GM18873 (cell line): Measurements from ENCODE around the gene WBP1L.
"Not testable (repeated sequence)": the region's sequence is repeated elsewhere in the genome, so short reads cannot be mapped to it uniquely, and the experiment has no call there.

Experiments used
- ATAC-seq: cut with Tn5 transposase; IDR thresholded peaks from one replicate; pipeline ENCODE4 v1.9.1; 2021; ENCODE audit warnings: mild to moderate bottlenecking, moderate library complexity, moderate number of reproducible peaks; ENCODE audit not compliant: unreplicated experiment, low FRiP score

WBP1L gene

GRCh38 chr10:102801496-102801895 is 57.7 kb downstream of the WBP1L start:
- no peak for ATAC-seq

- ATAC-seq = no peak
Measured at GRCh38 chr10:102801978-102802377, 58.2 kb downstream of the WBP1L start.

DNA sequence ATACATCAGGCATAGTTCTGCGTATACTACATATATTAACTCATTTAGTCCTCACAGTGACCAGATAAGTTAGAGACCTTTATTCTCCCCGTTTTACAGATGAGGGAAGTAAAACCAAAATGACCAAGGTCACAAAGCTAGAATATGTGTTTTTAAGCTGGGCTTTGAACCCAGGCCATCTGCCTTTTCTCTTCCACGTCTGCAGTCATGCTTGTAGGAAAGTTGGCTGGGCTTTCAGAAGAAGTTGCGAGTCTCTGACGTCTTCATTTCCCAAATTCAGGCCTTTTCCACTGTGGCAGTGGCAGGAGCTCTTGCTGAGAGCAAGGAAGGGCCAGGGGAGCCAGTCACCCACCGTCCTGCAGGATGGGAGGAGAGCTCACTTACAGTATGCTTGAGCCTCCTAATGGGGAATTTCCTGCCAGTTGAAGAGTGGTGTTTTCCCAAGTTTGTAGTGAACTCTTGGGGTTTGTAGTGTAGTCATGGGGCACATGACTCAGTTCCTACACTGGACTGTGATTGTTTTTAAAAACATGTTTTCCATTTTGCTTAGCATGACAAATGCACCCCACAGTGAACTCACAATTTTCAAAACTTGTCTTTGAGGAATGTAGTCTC is 59.3 kb downstream of the WBP1L start:
- ATAC-seq = no peak

DNA sequence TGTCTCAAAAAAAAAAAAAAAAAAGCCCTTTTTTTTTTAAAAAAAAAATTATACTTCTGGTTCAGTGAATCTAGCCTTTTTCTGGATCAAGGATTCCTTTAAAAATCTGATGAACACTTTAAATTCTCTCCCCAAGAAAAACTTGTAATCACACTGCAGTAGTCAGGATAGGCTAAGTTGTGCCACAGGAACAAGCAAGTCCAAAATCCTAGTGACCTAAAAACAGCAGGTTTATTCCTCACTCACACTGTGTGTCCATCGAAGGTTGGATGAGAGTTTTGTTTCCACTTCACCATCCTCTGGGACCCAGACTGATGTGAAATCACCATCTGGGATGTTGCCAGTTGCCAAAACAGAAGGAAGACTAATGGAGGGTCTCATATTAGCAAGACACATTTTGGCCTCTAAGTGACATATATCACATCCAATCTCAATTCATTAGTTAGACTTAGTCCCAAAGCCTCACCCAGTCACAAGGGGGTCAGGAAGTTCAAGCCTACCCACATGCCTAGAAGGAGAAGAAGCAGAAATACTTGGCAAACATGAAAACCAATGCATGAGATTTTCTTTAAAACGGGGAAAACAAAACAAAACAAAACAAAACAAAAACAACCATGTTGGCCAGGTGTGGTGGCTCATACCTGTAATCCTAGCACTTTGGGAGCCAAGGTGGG is 60.8 kb downstream of the WBP1L start:
- no peak for ATAC-seq

- no peak for ATAC-seq
Measured at GRCh38 chr10:102808380-102808779, 64.6 kb downstream of the WBP1L start.

GRCh38 chr10:102811346-102811745 is 67.6 kb downstream of the WBP1L start:
- ATAC-seq = no peak

DNA sequence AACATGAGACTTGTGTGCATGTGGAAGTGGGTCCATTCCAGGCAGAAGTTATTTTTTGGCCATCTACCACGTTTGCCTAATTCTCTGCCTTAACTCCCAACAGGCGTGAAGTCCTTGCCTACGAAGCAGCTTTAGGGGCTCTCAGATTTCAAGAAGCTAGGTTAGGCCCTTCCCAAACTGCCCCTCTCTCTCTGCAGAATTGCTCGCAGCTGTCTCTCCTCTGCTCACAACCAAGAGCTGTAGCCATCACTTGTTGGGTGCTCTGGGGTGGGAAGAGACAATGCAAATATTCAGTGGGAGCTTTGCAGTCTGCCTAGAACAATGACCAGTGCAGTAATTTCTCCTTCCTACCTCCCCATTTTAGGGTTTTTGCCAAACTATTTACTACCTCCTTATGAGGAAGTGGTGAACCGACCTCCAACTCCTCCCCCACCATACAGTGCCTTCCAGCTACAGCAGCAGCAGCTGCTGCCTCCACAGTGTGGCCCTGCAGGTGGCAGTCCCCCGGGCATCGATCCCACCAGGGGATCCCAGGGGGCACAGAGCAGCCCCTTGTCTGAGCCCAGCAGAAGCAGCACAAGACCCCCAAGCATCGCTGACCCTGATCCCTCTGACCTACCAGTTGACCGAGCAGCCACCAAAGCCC is 68.6 kb downstream of the WBP1L start:
- ATAC-seq = no peak

GRCh38 chr10:102813017-102813541 is 69.3 kb downstream of the WBP1L start:
- ATAC-seq = no peak

- ATAC-seq = no peak
Measured at GRCh38 chr10:102813734-102814452, 70.1 kb downstream of the WBP1L start.

GRCh38 chr10:102814453-102814871 is 70.7 kb downstream of the WBP1L start:
- ATAC-seq = no peak

- ATAC-seq = no peak
Measured at GRCh38 chr10:102814873-102815661, 71.3 kb downstream of the WBP1L start.

DNA sequence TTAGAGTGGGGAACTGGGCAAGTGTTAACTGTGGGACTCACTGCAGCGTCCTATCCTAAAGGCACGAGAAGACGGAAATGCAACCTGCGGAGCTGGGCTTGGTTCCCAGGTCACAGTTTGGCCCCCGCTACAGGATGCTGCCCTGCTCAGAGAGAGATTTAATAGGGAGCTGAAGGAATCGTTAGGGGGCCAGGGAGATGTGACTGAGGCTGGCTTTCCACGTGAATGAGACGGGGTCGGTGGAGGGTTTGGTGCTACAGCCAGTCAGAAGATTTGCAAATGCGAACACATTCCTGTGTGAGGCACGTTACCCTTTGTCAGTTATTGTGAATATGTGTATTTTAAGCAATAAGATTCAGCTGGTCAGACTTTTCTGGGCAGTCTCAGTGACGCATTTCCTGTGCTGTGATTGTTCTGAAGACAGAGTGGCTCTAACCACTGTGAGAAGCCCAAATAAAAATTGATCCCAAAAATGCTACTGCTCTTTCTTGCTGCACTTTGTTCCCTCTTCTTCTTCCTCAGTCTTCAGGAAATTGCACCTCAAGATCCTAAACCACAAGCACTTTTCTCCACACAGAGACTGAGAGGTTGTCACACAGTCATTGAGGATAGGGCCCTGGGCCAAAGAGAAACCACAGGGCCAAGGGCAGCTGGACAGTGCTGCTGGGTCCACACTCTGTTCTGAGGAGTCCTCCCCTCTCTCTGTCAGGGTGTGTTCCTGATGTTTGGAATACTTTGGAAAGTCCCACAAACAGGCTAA is 72.2 kb downstream of the WBP1L start:
- ATAC-seq = no peak

GRCh38 chr10:102817175-102817574 is 73.4 kb downstream of the WBP1L start:
- ATAC-seq = no peak

- ATAC-seq = no peak
Measured at GRCh38 chr10:102819054-102819453, 75.3 kb downstream of the WBP1L start.

- not testable (repeated sequence) for ATAC-seq
Measured at GRCh38 chr10:102820008-102820407, 76.3 kb downstream of the WBP1L start.

GRCh38 chr10:102822222-102822621 is 78.5 kb downstream of the WBP1L start:
- no peak for ATAC-seq

- ATAC-seq = no peak
Measured at GRCh38 chr10:102824664-102825063, 80.9 kb downstream of the WBP1L start.

GRCh38 chr10:102826148-102826796 is 82.5 kb downstream of the WBP1L start:
- no peak for ATAC-seq

DNA sequence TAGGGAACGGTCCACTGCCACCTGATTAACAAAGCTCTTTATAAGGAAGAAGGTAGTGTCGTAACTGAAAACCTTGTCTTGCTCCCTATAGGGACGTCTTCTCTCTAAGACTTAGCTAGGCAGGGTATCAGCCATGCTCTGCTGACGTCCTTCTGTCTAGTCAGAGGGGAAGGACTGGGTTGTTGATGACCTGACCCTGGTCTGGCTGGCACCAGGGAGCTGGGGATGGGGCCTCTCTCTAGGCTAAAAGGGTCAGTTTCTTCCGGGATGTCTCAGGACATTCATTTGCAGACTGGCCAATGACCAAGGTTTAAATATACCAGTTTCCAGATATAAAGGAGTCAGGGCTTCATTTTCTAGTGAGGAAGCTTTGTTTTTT is 83.8 kb downstream of the WBP1L start:
- ATAC-seq = no peak
